Measurements from ENCODE around the gene FMNL2. TPM values are rescaled to one million over a fixed set of nuclear protein-coding genes. Genes with fewer than 3 reads are reported as not detected.

The FMNL2 gene
- total RNA-seq, 4 donors from 2014 or later: 37.7 to 60.9 (median 52.1) TPM

GRCh38 chr2:152376968-152377367, 42.0 kb downstream of the FMNL2 start:
- intact Hi-C loops (cut with DNase I): no loop called here
- no peak overlapping the region for H3K27ac ChIP-seq
- no peaks in the 10 kb centered on the region for H3K36me3 ChIP-seq
- H3K4me3 ChIP-seq (replicated peaks in 1 of 3): no peak overlapping the region
- WGBS, 2 donors: 74 to 79% methylated on average over 1 of the region's 1 CpG
- TF ChIP-seq CTCF (IDR thresholded peaks at IDR 0.05): no peak
- no peak for TF ChIP-seq POLR2A (IDR thresholded peaks at IDR 0.05)
- no peaks in the 10 kb centered on the region for H3K27me3 ChIP-seq
- no peaks in the 10 kb centered on the region for H3K9me3 ChIP-seq
- no peak for DNase-seq
- H3K4me1 ChIP-seq: peaks cover 5 to 20% of the 10 kb centered on the region in 2 donors

GRCh38 chr2:152379089-152379488, 44.1 kb downstream of the FMNL2 start:
- TF ChIP-seq POLR2A (IDR thresholded peaks at IDR 0.05) (no peak), CTCF (IDR thresholded peaks at IDR 0.05) (no peak)
- H3K27ac ChIP-seq: no peak overlapping the region
- peaks cover 6 to 20% of the 10 kb centered on the region in 2 donors for H3K4me1 ChIP-seq
- H3K27me3 ChIP-seq: no peaks in the 10 kb centered on the region
- H3K36me3 ChIP-seq: no peaks in the 10 kb centered on the region
- DNase-seq: no peak
- no peaks in the 10 kb centered on the region for H3K9me3 ChIP-seq
- 69 to 81% methylated on average over 4 of the region's 4 CpGs for WGBS, 2 donors
- no peak overlapping the region for H3K4me3 ChIP-seq (replicated peaks in 1 of 3)
- intact Hi-C loops (cut with DNase I): no loop called here

- DNase-seq: no peak
- H3K36me3 ChIP-seq: no peaks in the 10 kb centered on the region
- no peak overlapping the region for H3K4me3 ChIP-seq (replicated peaks in 1 of 3)
- intact Hi-C loops (cut with DNase I): no loop called here
- H3K27me3 ChIP-seq: no peaks in the 10 kb centered on the region
- TF ChIP-seq CTCF (IDR thresholded peaks at IDR 0.05) (no peak), POLR2A (IDR thresholded peaks at IDR 0.05) (no peak)
- WGBS, 2 donors: 70 to 81% methylated on average over 5 of the region's 5 CpGs
- H3K4me1 ChIP-seq: peaks cover 16 to 22% of the 10 kb centered on the region in 2 donors
- no peaks in the 10 kb centered on the region for H3K9me3 ChIP-seq
- H3K27ac ChIP-seq: no peak overlapping the region
Measured at GRCh38 chr2:152380261-152381055, 45.5 kb downstream of the FMNL2 start.

GRCh38 chr2:152383702-152384101, 48.7 kb downstream of the FMNL2 start:
- Histone ChIP-seq H3K4me1 (peaks cover 6 to 11% of the 10 kb centered on the region in 2 donors), H3K27me3 (no peaks in the 10 kb centered on the region), H3K36me3 (no peaks in the 10 kb centered on the region), H3K9me3 (no peaks in the 10 kb centered on the region), H3K27ac (no peak overlapping the region), H3K4me3 (replicated peaks in 1 of 3) (no peak overlapping the region)
- TF ChIP-seq CTCF (IDR thresholded peaks at IDR 0.05): no peak
- TF ChIP-seq POLR2A (IDR thresholded peaks at IDR 0.05): no peak
- DNase-seq: no peak
- intact Hi-C loops (cut with DNase I): no loop called here

- Histone ChIP-seq H3K4me1 (peaks cover 6 to 11% of the 10 kb centered on the region in 2 donors), H3K4me3 (replicated peaks in 1 of 3) (no peak overlapping the region), H3K27me3 (no peaks in the 10 kb centered on the region), H3K36me3 (no peaks in the 10 kb centered on the region), H3K9me3 (no peaks in the 10 kb centered on the region), H3K27ac (no peak overlapping the region)
- no peak for DNase-seq
- no peak for TF ChIP-seq CTCF (IDR thresholded peaks at IDR 0.05)
- TF ChIP-seq POLR2A (IDR thresholded peaks at IDR 0.05): no peak
- WGBS, 2 donors: 73 to 76% methylated on average over 3 of the region's 3 CpGs
- intact Hi-C loops (cut with DNase I): no loop called here
Measured at GRCh38 chr2:152384992-152385391, 50.0 kb downstream of the FMNL2 start.

Data from thyroid gland (tissue), 4 donors.